Prostate gland (tissue), 2 donors: ENCODE data around the gene CARD8. TPM values are rescaled to one million over a fixed set of nuclear protein-coding genes. Genes with fewer than 3 reads are reported as not detected.

Experiments used
- DNase-seq: peaks from one replicate; pipeline ENCODE4 v3.0.0-alpha.2; 2019; ENCODE audit warnings: low spot score
- H3K27ac ChIP-seq, 2 donors: fragments of 200-600 bp; sonication (generic); 2 replicates each; pipeline ENCODE4 v1.5.1; 2017 to 2019
- H3K27me3 ChIP-seq: fragments of 200-600 bp; sonication (generic); replicated peaks from 2 replicates; pipeline ENCODE4 v1.5.1; 2019; ENCODE audit not compliant: insufficient read depth
- H3K36me3 ChIP-seq, 2 donors: fragments of 200-600 bp; sonication (generic); 1 replicate in 1 of 2; 2 replicates in 1 of 2; pipeline versions ENCODE4 v1.5.1 to v1.8.1; 2017 to 2019
- H3K4me1 ChIP-seq: fragments of 200-600 bp; sonication (generic); replicated peaks from 2 replicates; pipeline ENCODE4 v1.5.1; 2019
- H3K4me3 ChIP-seq, 2 donors: fragments of 200-600 bp; sonication (generic); 2 replicates each; pipeline ENCODE4 v1.5.1; 2017 to 2019
- H3K9me3 ChIP-seq: fragments of 200-600 bp; sonication (generic); 2 replicates; pipeline ENCODE4 v1.5.1; 2017
- POLR2A ChIP-seq: fragments of 450-650 bp; IDR thresholded peaks from one replicate; pipeline ENCODE4 v1.6.1; 2016; ENCODE audit warnings: antibody characterized with exemption, mild to moderate bottlenecking
- POLR2AphosphoS5 ChIP-seq: sonication (generic); formaldehyde crosslinking; IDR thresholded peaks from one replicate; pipeline ENCODE4 v1.6.1; 2017; ENCODE audit warnings: antibody characterized with exemption
- WGBS: methylation state at CpG from one replicate; pipeline ENCODE4 v1.1.5; 2018; 5-methylcytosine and 5-hydroxymethylcytosine counted together
- intact Hi-C: fragments of 100-400 bp; cut with DNase I; formaldehyde crosslinking; loops from one replicate; pipeline ENCODE4 v1.14.2; 2022
- total RNA-seq, 2 donors: library from RNA; depleted of rRNA; stranded (reverse); fragments of >200 nt; gene quantifications; one replicate each; pipeline ENCODE4 v1.1.0, GENCODE V29; 2016

Gene CARD8
- total RNA-seq, 2 donors from 2014 or later = 12.6 to 49.0 TPM

DNA sequence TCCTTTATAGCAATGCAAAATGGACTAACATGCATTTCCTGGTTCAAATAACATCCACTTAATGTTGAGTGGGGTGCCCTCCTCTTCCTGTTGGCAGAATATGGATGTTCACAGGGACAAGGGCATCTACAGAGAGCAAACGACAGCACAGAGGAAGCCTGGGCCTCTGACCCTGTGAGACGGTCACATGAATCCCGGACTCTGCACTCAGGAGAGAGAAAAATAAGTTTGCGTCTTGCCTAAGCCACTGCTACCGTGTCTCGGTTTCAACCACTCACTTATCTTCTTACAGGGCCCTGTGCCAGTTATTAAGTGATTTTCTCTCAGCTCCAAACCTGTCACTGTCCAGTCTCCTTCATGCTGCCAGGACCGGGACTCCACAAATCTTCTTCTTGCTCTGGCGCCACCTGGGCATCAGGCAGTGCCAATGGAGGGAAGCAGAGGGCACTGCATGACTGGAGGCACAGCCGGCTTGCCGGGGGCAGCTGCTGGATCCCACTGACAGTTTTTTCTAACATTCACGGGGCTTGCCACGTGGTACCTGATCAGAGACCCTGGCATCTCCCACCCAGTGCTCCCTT is 97.4 kb downstream of the CARD8 start:
- 83% methylated on average over 12 of the region's 12 CpGs for WGBS
- no peaks in the 10 kb centered on the region for H3K9me3 ChIP-seq
- no peak overlapping the region for H3K27ac ChIP-seq
- no peak for TF ChIP-seq POLR2A
- no peak for TF ChIP-seq POLR2AphosphoS5
- no peaks in the 10 kb centered on the region for H3K4me1 ChIP-seq
- H3K27me3 ChIP-seq = no peaks in the 10 kb centered on the region
- intact Hi-C loops = no loop called here
- peaks cover 0 to 12% of the 10 kb centered on the region in 2 donors for H3K36me3 ChIP-seq
- H3K4me3 ChIP-seq = no peak overlapping the region
- DNase-seq = no peak

Other genes starting within 250 kb of the CARD8 start
- gene CABP5, start 211.8 kb downstream of the CARD8 start, total RNA-seq = not detected
- 10 to 100 TPM; 11.0 to 27.3 TPM for gene PLA2G4C, start 145.1 kb downstream of the CARD8 start, total RNA-seq
- gene LIG1, start 85.6 kb downstream of the CARD8 start, total RNA-seq = 10 to 100 TPM; 30.6 to 58.7 TPM
- 1 to 10 TPM; 4.1 to 7.2 TPM for gene ZSWIM9, start 85.2 kb downstream of the CARD8 start, total RNA-seq
- gene ZNF114, start 14.2 kb upstream of the CARD8 start, total RNA-seq = under 1 TPM; 0.23 to 0.74 TPM
- 10 to 100 TPM in 1 of 2 donors, 1 to 10 TPM in 1; 5.9 to 38.6 TPM for gene EMP3, start 69.6 kb upstream of the CARD8 start, total RNA-seq
- 10 to 100 TPM in 1 of 2 donors, 1 to 10 TPM in 1; 4.6 to 14.9 TPM for gene TMEM143, start 108.0 kb upstream of the CARD8 start, total RNA-seq
- 1 to 10 TPM in 1 of 2 donors, not detected in 1; 2.8 TPM for gene SYNGR4, start 108.5 kb upstream of the CARD8 start, total RNA-seq
- gene KDELR1, start 135.6 kb upstream of the CARD8 start, total RNA-seq = 100 to 1,000 TPM; 153 to 179 TPM
- 1 to 10 TPM in 1 of 2 donors, under 1 TPM in 1; 0.73 to 1.8 TPM for gene GRIN2D, start 137.8 kb upstream of the CARD8 start, total RNA-seq
- gene GRWD1, start 190.1 kb upstream of the CARD8 start, total RNA-seq = 10 to 100 TPM; 26.2 to 39.7 TPM
- gene KCNJ14, start 199.7 kb upstream of the CARD8 start, total RNA-seq = 1 to 10 TPM in 1 of 2 donors, under 1 TPM in 1; 0.45 to 2.2 TPM
- 10 to 100 TPM; 50.6 to 97.1 TPM for gene CYTH2, start 213.5 kb upstream of the CARD8 start, total RNA-seq